Ovary (tissue), 3 donors: ENCODE measurements around the gene MAP3K7.

ENCODE experiments used
- EP300 ChIP-seq: sonication (generic); formaldehyde crosslinking; IDR thresholded peaks from one replicate; pipeline ENCODE4 v1.6.1; 2017; ENCODE audit warnings: antibody characterized with exemption
- POLR2A ChIP-seq: fragments of 450-650 bp; IDR thresholded peaks from one replicate; pipeline ENCODE4 v1.6.1; 2017; ENCODE audit warnings: antibody characterized with exemption, mild to moderate bottlenecking, moderate library complexity
- TF ChIP-seq, protein P1 (sequence below), 3 donors: fragments of 450-650 bp in 2 of 3; fragments of 200-600 bp in 1 of 3; IDR thresholded peaks; one replicate each; pipeline versions ENCODE4 v1.5.1 to v1.8.0; 2016 to 2022; ENCODE audit warnings: antibody characterized with exemption in 3 of 3, mild to moderate bottlenecking in 1 of 3
- donor health status: DM: no; HTN: no; CAD: no.

DNA sequence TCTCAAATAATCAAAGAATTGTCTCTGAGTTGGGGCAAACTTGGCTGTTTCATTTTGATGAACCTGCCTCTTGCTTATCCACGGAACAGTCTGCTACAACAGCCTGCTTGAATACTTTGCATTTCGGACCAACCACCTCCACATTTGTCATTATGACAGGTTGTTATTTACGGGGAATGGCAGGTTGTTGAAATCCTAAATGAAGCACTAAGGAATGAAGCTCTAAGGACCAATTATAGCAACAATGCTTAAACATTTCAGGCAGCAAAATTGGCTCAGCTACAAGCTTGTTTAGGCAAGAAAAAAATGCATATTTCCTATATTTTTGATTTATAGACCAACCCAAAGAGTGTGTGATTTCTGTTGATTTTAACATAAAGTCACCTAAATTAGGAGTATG is 84.5 kb downstream of the MAP3K7 start:
- TF ChIP-seq EP300 (no peak), POLR2A (no peak)
- TF ChIP-seq, protein P1, sequence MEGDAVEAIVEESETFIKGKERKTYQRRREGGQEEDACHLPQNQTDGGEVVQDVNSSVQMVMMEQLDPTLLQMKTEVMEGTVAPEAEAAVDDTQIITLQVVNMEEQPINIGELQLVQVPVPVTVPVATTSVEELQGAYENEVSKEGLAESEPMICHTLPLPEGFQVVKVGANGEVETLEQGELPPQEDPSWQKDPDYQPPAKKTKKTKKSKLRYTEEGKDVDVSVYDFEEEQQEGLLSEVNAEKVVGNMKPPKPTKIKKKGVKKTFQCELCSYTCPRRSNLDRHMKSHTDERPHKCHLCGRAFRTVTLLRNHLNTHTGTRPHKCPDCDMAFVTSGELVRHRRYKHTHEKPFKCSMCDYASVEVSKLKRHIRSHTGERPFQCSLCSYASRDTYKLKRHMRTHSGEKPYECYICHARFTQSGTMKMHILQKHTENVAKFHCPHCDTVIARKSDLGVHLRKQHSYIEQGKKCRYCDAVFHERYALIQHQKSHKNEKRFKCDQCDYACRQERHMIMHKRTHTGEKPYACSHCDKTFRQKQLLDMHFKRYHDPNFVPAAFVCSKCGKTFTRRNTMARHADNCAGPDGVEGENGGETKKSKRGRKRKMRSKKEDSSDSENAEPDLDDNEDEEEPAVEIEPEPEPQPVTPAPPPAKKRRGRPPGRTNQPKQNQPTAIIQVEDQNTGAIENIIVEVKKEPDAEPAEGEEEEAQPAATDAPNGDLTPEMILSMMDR (IDR thresholded peaks at IDR 0.05), result no peak
